GM23248 (cell line): ENCODE measurements around the gene PHRF1.

Source experiments
- EZH2 ChIP-seq: fragments of 200-600 bp; sonication (generic); IDR thresholded peaks from 2 replicates; pipeline ENCODE4 v1.6.1; 2018; ENCODE audit warnings: antibody characterized with exemption, mild to moderate bottlenecking; ENCODE audit not compliant: insufficient read depth, poor library complexity, severe bottlenecking
- EZH2phosphoT487 ChIP-seq: fragments of 200-600 bp; sonication (generic); IDR thresholded peaks from 2 replicates; pipeline ENCODE4 v1.6.1; 2018; ENCODE audit warnings: antibody characterized with exemption, moderate library complexity, mild to moderate bottlenecking, low read depth; ENCODE audit not compliant: insufficient read depth

- no peak for TF ChIP-seq EZH2
- no peak for TF ChIP-seq EZH2phosphoT487
These were observed 44.2 kb upstream of the PHRF1 start for GRCh38 chr11:531919-532526.
